PC-3 (cell line): ENCODE results near the gene FCAMR. TPM values are rescaled to one million over a fixed set of nuclear protein-coding genes. Genes with fewer than 3 reads are reported as not detected.

ENCODE experiments used
- ATAC-seq: fragments of 200-7000 bp; cut with Tn5 transposase; 2 replicates; pipeline ENCODE4 v1.9.1; 2020; ENCODE audit warnings: mild to moderate bottlenecking, moderate library complexity
- BruUV-seq: library from RNA; stranded (reverse); fragments of 400-500 nt; replicated peaks from 2 replicates; lab custom pipeline; 2021; lab: Mats Ljungman, UMichigan
- CTCF ChIA-PET: fragments of 300-600 bp; sonication (Branson Sonifier 250); formaldehyde crosslinking; loops from one replicate; lab custom pipeline; 2022; ENCODE audit warnings: antibody characterized with exemption; lab: Charles Lee
- POLR2A ChIA-PET: fragments of 300-600 bp; sonication (Branson Sonifier 250); formaldehyde crosslinking; loops from one replicate; lab custom pipeline; 2022; ENCODE audit warnings: antibody characterized with exemption; ENCODE audit not compliant: unreplicated experiment; lab: Charles Lee
- DNase-seq: peaks from one replicate; pipeline ENCODE4 v3.0.0-alpha.2; 2015
- H2AFZ ChIP-seq: fragments of 300-600 bp; sonication (generic); 2 replicates; pipeline ENCODE4 v1.6.0; 2016; ENCODE audit warnings: antibody characterized with exemption, low read length
- H3F3A ChIP-seq: fragments of 300-600 bp; sonication (generic); one replicate; pipeline ENCODE4 v1.6.0; 2017; ENCODE audit warnings: antibody characterized with exemption, low read length, control low read depth, mild to moderate bottlenecking; ENCODE audit not compliant: unreplicated experiment
- H3K27ac ChIP-seq: fragments of 300-600 bp; sonication (generic); 2 replicates; pipeline ENCODE4 v1.5.1; 2016; ENCODE audit warnings: mild to moderate bottlenecking, low read length
- H3K27me3 ChIP-seq: fragments of 300-600 bp; sonication (generic); 2 replicates; pipeline ENCODE4 v1.6.1; 2016; ENCODE audit warnings: low read length, mixed read lengths
- H3K36me3 ChIP-seq: fragments of 300-600 bp; sonication (generic); 2 replicates; pipeline ENCODE4 v1.6.1; 2016; ENCODE audit warnings: low read depth, mixed run types, low read length, mixed read lengths
- H3K4me1 ChIP-seq: fragments of 300-600 bp; sonication (generic); 2 replicates; pipeline ENCODE4 v1.5.1; 2016; ENCODE audit warnings: low read length; ENCODE audit not compliant: insufficient read depth
- H3K4me2 ChIP-seq: fragments of 300-600 bp; sonication (generic); 2 replicates; pipeline ENCODE4 v1.6.0; 2016; ENCODE audit warnings: low read length
- H3K4me3 ChIP-seq: fragments of 300-600 bp; sonication (generic); 2 replicates; pipeline ENCODE4 v1.5.1; 2016; ENCODE audit warnings: mild to moderate bottlenecking, low read length, mixed read lengths
- H3K79me2 ChIP-seq: fragments of 300-600 bp; sonication (generic); 2 replicates; pipeline ENCODE4 v1.6.1; 2017; ENCODE audit warnings: low read length, mixed read lengths
- H3K9ac ChIP-seq: fragments of 300-600 bp; sonication (generic); 2 replicates; pipeline ENCODE4 v1.6.0; 2016; ENCODE audit warnings: mild to moderate bottlenecking, low read length
- H3K9me2 ChIP-seq: fragments of 300-600 bp; sonication (generic); replicated peaks from 2 replicates; pipeline ENCODE4 v1.6.1; 2016; ENCODE audit warnings: mixed run types, low read length, mixed read lengths
- H3K9me3 ChIP-seq: fragments of 300-600 bp; sonication (generic); 2 replicates; pipeline ENCODE4 v1.6.1; 2016; ENCODE audit warnings: low read length, mixed read lengths
- H4K20me1 ChIP-seq: fragments of 300-600 bp; sonication (generic); 2 replicates; pipeline ENCODE4 v1.6.1; 2016; ENCODE audit warnings: low read length, mixed read lengths
- EZH2 ChIP-seq: fragments of 300-600 bp; sonication (generic); IDR thresholded peaks from one replicate; pipeline ENCODE4 v1.6.1; 2017; ENCODE audit warnings: antibody characterized with exemption, mild to moderate bottlenecking, low read length; ENCODE audit not compliant: unreplicated experiment
- EZH2phosphoT487 ChIP-seq: fragments of 300-600 bp; sonication (generic); IDR thresholded peaks from 2 replicates; pipeline ENCODE4 v1.6.1; 2018; ENCODE audit warnings: mild to moderate bottlenecking, antibody characterized with exemption, low read length, borderline replicate concordance
- intact Hi-C: fragments of 100-400 bp; cut with micrococcal nuclease; formaldehyde crosslinking; loops from 2 replicates; pipeline ENCODE4 v1.9.0; 2023
- total RNA-seq: library from RNA; depleted of rRNA; stranded (reverse); fragments of >200 nt; gene quantifications from 2 replicates; pipeline ENCODE4 v1.2.3, GENCODE V29; 2014
- TF ChIP-seq, protein P1 (sequence below): fragments of 300-600 bp; sonication (generic); conservative IDR thresholded peaks from 2 replicates; pipeline ENCODE4 v1.5.1; 2017; ENCODE audit warnings: antibody characterized with exemption, low read depth, mild to moderate bottlenecking, low read length

The FCAMR gene
- total RNA-seq, 1 experiment from 2014 or later: not detected

DNA sequence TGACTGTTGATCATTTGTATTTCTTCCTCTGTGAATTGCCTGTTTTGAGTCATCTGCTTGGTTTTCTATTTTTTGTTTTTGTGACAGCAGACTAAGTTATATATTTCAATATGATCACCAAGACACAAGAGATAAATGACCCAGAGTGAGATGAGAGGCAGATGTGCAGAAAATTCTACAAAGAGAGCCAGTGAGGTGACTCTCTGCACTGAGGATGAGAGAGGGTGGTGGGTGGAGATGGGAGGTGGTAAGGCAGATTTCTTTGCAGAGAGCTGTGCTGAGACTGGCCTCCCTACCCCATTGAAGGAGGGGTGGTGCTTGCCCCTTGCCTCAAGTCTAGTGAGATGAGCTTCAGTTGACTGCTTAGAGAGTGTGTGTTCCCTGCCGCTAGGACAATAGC is 17.6 kb upstream of the FCAMR start:
- ChIA-PET POLR2A (no interaction called here), CTCF (no interaction called here)
- no TSS peak for BruUV-seq
- TF ChIP-seq EZH2: no peak
- TF ChIP-seq, protein P1, sequence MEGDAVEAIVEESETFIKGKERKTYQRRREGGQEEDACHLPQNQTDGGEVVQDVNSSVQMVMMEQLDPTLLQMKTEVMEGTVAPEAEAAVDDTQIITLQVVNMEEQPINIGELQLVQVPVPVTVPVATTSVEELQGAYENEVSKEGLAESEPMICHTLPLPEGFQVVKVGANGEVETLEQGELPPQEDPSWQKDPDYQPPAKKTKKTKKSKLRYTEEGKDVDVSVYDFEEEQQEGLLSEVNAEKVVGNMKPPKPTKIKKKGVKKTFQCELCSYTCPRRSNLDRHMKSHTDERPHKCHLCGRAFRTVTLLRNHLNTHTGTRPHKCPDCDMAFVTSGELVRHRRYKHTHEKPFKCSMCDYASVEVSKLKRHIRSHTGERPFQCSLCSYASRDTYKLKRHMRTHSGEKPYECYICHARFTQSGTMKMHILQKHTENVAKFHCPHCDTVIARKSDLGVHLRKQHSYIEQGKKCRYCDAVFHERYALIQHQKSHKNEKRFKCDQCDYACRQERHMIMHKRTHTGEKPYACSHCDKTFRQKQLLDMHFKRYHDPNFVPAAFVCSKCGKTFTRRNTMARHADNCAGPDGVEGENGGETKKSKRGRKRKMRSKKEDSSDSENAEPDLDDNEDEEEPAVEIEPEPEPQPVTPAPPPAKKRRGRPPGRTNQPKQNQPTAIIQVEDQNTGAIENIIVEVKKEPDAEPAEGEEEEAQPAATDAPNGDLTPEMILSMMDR: no peak
- no peak for TF ChIP-seq EZH2phosphoT487
- Histone ChIP-seq H3K27me3 (no peaks in the 10 kb centered on the region), H3K9ac (no peak overlapping the region), H3K9me3 (no peaks in the 10 kb centered on the region), H3K79me2 (no peaks in the 10 kb centered on the region), H2AFZ (no peak overlapping the region), H3K9me2 (no peaks in the 10 kb centered on the region), H3K4me1 (no peaks in the 10 kb centered on the region), H3K4me3 (no peak overlapping the region), H3F3A (no peaks in the 10 kb centered on the region), H4K20me1 (no peaks in the 10 kb centered on the region), H3K4me2 (no peak overlapping the region), H3K27ac (no peak overlapping the region), H3K36me3 (no peaks in the 10 kb centered on the region)
- intact Hi-C loops: no loop called here
- ATAC-seq (no peak), DNase-seq (no peak)

DNA sequence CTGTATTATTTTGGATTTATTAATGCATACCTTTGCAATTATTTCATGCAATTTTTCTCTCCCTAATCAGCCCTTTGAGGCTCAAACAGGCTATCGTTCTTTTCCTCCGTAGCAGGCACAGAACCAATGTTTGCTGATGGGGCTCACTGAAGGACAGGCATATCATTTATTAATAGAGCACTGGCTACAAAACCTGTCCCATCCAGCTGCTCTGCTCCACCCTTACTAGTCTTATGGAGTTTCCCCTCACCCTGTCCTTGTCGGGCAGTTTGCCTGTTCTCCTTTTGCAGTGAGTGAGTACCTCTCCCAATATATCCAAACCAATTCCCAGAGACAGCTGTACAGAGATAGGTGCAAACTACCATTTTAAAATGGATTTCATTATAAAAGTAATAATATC is 16.6 kb upstream of the FCAMR start:
- no peak for DNase-seq
- ATAC-seq: no peak
- H3K27ac ChIP-seq: no peak overlapping the region
- no peaks in the 10 kb centered on the region for H3K27me3 ChIP-seq
- H3K4me2 ChIP-seq: no peak overlapping the region
- CTCF ChIA-PET: interaction anchor here (0.6 kb wide), 1 partner anchor 239 kb away, joined by 5 read pairs; no protein-coding TSS in a partner anchor
- intact Hi-C loops: no loop called here
- TF ChIP-seq EZH2: no peak
- no peak for TF ChIP-seq EZH2phosphoT487
- TF ChIP-seq, protein P1: no peak
- no peaks in the 10 kb centered on the region for H3F3A ChIP-seq
- H3K9me2 ChIP-seq: no peaks in the 10 kb centered on the region
- H3K36me3 ChIP-seq: no peaks in the 10 kb centered on the region
- no TSS peak for BruUV-seq
- POLR2A ChIA-PET: no interaction called here
- H3K4me3 ChIP-seq: no peak overlapping the region
- H3K9me3 ChIP-seq: no peaks in the 10 kb centered on the region
- H2AFZ ChIP-seq: no peak overlapping the region
- no peaks in the 10 kb centered on the region for H4K20me1 ChIP-seq
- no peaks in the 10 kb centered on the region for H3K79me2 ChIP-seq
- no peaks in the 10 kb centered on the region for H3K4me1 ChIP-seq
- no peak overlapping the region for H3K9ac ChIP-seq

DNA sequence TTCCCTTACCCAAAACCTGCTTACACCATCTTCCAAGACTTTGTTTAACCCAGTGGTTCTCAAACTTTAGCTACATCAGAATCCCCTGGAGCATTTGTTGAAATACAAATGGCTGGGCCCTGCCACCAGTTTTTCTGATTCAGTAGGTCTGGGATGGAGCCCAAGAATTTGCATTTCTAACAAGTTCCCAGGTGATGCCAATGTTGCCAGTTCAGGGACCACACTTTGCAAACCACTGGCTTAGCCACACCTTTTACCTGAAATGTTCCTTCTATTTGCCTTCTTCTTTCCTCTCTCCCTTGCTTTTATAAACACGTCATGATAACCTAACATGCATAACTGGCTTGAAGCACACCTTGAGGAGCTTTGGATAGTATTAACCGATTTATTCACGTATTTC is 16.1 kb upstream of the FCAMR start:
- BruUV-seq: no TSS peak
- Histone ChIP-seq H3K79me2 (no peaks in the 10 kb centered on the region), H3K9ac (no peak overlapping the region), H3K9me3 (no peaks in the 10 kb centered on the region), H4K20me1 (no peaks in the 10 kb centered on the region), H3K4me2 (no peak overlapping the region), H3K27me3 (no peaks in the 10 kb centered on the region), H3K27ac (no peak overlapping the region), H2AFZ (no peak overlapping the region), H3K4me1 (no peaks in the 10 kb centered on the region), H3K9me2 (no peaks in the 10 kb centered on the region), H3F3A (no peaks in the 10 kb centered on the region), H3K36me3 (no peaks in the 10 kb centered on the region), H3K4me3 (no peak overlapping the region)
- intact Hi-C loops: no loop called here
- DNase-seq (no peak), ATAC-seq (no peak)
- CTCF ChIA-PET: interaction anchor here (0.6 kb wide), 1 partner anchor 239 kb away, joined by 5 read pairs; no protein-coding TSS in a partner anchor
- TF ChIP-seq EZH2phosphoT487: no peak
- TF ChIP-seq EZH2: no peak
- TF ChIP-seq, protein P1: no peak
- POLR2A ChIA-PET: interaction anchor here (0.5 kb wide), 1 partner anchor 18 kb away, joined by 3 read pairs; no protein-coding TSS in a partner anchor
